K562 (cell line): Measurements from ENCODE around the gene MTSS2. TPM values are rescaled to one million over a fixed set of nuclear protein-coding genes. Genes with fewer than 3 reads are reported as not detected.

Source experiments
- ATAC-seq: fragments of 200-7000 bp; cut with Tn5 transposase; 3 replicates; pipeline ENCODE4 v1.9.1; 2020; ENCODE audit warnings: moderate library complexity
- BruUV-seq: library from RNA; stranded (reverse); fragments of 400-500 nt; replicated peaks from 2 replicates; lab custom pipeline; 2021; lab: Mats Ljungman, UMichigan
- CTCF ChIA-PET: fragments of 300-600 bp; formaldehyde crosslinking; extraction: SDS; loops from one replicate; lab custom pipeline; 2021; ENCODE audit warnings: low intra/inter-chr PET ratio; lab: Yijun Ruan, JAX
- POLR2A ChIA-PET: fragments of 300-600, 350-650 bp; sonication (Branson Sonifier 250); formaldehyde crosslinking; extraction: SDS; loops from one replicate; lab custom pipeline; 2021; ENCODE audit warnings: antibody characterized with exemption, inconsistent platforms; lab: Yijun Ruan, JAX
- DNase-seq, 4 experiments: peaks; one replicate each; pipeline versions ENCODE4 v3.0.0 to v3.0.0-alpha.2; 2011 to 2018; ENCODE audit warnings: low spot score in 3 of 4, mixed read lengths in 3 of 4; ENCODE audit errors: extremely low read depth in 1 of 4
- FAIRE-seq: peaks from 2 replicates; lab custom pipeline; 2011; peaks lifted over from hg19 to GRCh38; lab: Jason Lieb, UNC
- H2AFZ ChIP-seq: 2 replicates; pipeline ENCODE4 v1.6.0; 2011; ENCODE audit warnings: low read depth, low read length, control low read depth, inconsistent platforms
- H3K27ac ChIP-seq: fragments of 200-600 bp; 3 replicates; pipeline ENCODE4 v1.8.0; 2011; ENCODE audit warnings: low read depth, mild to moderate bottlenecking, control low read depth, inconsistent platforms, low read length, moderate library complexity, mixed read lengths; ENCODE audit errors: extremely low read depth
- H3K27me3 ChIP-seq, 2 experiments: fragments of 300-600 bp in 1 of 2; 2 replicates in 1 of 2; 3 replicates in 1 of 2; pipeline versions ENCODE4 v1.6.0 to v1.8.0; 2011; ENCODE audit warnings: inconsistent platforms in 2 of 2, low read length in 2 of 2, mild to moderate bottlenecking in 1 of 2, mixed read lengths in 1 of 2, moderate library complexity in 1 of 2; ENCODE audit not compliant: control insufficient read depth in 2 of 2, insufficient read depth in 2 of 2
- H3K36me3 ChIP-seq: fragments of 300-600 bp; 3 replicates; pipeline ENCODE4 v1.8.0; 2011; ENCODE audit warnings: mild to moderate bottlenecking, low read length, inconsistent platforms; ENCODE audit not compliant: control insufficient read depth, insufficient read depth
- H3K4me1 ChIP-seq, 2 experiments: fragments of 200-600 bp in 1 of 2; replicated peaks in 1 of 2; 2 replicates in 1 of 2; 3 replicates in 1 of 2; pipeline versions ENCODE4 v1.5.1 to v1.8.0; 2011; ENCODE audit warnings: inconsistent platforms in 2 of 2, low read length in 2 of 2, mild to moderate bottlenecking in 1 of 2, mixed read lengths in 1 of 2, moderate library complexity in 1 of 2; ENCODE audit not compliant: control insufficient read depth in 2 of 2, insufficient read depth in 2 of 2
- H3K4me2 ChIP-seq: 2 replicates; pipeline ENCODE4 v1.6.1; 2011; ENCODE audit warnings: low read length, control low read depth, inconsistent platforms, mixed read lengths; ENCODE audit not compliant: insufficient read depth
- H3K4me3 ChIP-seq: fragments of 200-600 bp; sonication (generic), shearing (Covaris generic); 2 replicates; pipeline ENCODE4 v1.5.1; 2016; ENCODE audit warnings: control low read depth, inconsistent platforms
- H3K79me2 ChIP-seq: fragments of 200-600 bp; 3 replicates; pipeline ENCODE4 v1.8.0; 2011; ENCODE audit warnings: low read length, inconsistent platforms; ENCODE audit not compliant: control insufficient read depth, insufficient read depth
- H3K9ac ChIP-seq, 2 experiments: 2 replicates each; pipeline versions ENCODE4 v1.6.0 to v1.6.1; 2011; ENCODE audit warnings: low read depth in 2 of 2, low read length in 2 of 2, control low read depth in 1 of 2, inconsistent platforms in 1 of 2, mild to moderate bottlenecking in 1 of 2, mixed read lengths in 1 of 2; ENCODE audit not compliant: insufficient read depth in 1 of 2
- H3K9me1 ChIP-seq: one replicate; pipeline ENCODE4 v1.6.0; 2011; ENCODE audit warnings: inconsistent platforms, mild to moderate bottlenecking, low read length, moderate library complexity; ENCODE audit not compliant: control insufficient read depth, insufficient read depth
- H3K9me3 ChIP-seq: replicated peaks from 2 replicates; pipeline ENCODE4 v1.5.1; 2011; ENCODE audit warnings: low read depth, low read length, inconsistent platforms; ENCODE audit not compliant: control insufficient read depth, insufficient read depth
- H4K20me1 ChIP-seq: replicated peaks from 2 replicates; pipeline ENCODE4 v1.6.1; 2011; ENCODE audit warnings: low read length, inconsistent platforms, mixed read lengths; ENCODE audit not compliant: control insufficient read depth, insufficient read depth
- CHCHD3 ChIP-seq: fragments of 250-450 bp; sonication (Bioruptor Pico); IDR thresholded peaks from 2 replicates; pipeline ENCODE4 v2.1.2; 2022; ENCODE audit warnings: mild to moderate bottlenecking
- FIP1L1 ChIP-seq: fragments of 200-400 bp; formaldehyde crosslinking; IDR thresholded peaks from 2 replicates; pipeline ENCODE4 v1.6.1; 2018; ENCODE audit warnings: mild to moderate bottlenecking, low read depth, low read length; ENCODE audit not compliant: poor library complexity, severe bottlenecking
- KDM5B ChIP-seq: fragments of 200-600 bp; sonication (generic); IDR thresholded peaks from 2 replicates; pipeline ENCODE4 v1.6.1; 2012; ENCODE audit warnings: low read depth, mild to moderate bottlenecking, moderate library complexity, low read length, control low read depth, inconsistent platforms; ENCODE audit not compliant: insufficient replicate concordance
- KLF10 ChIP-seq: fragments of 250-450 bp; sonication (Bioruptor Pico); IDR thresholded peaks from 2 replicates; pipeline ENCODE4 v1.6.1; 2021; ENCODE audit warnings: matching md5 sums
- KLF16 ChIP-seq: IDR thresholded peaks from 2 replicates; pipeline ENCODE4 v1.6.1; 2016; ENCODE audit warnings: antibody characterized with exemption
- LARP7 ChIP-seq: fragments of 450-650 bp; IDR thresholded peaks from 2 replicates; pipeline ENCODE4 v1.6.1; 2016
- NR3C1 ChIP-seq: sonication (generic); formaldehyde crosslinking; IDR thresholded peaks from 2 replicates; pipeline ENCODE4 v1.8.1; 2022; ENCODE audit warnings: missing genetic modification reagents
- PCBP1 ChIP-seq: fragments of 200-400 bp; formaldehyde crosslinking; IDR thresholded peaks from 2 replicates; pipeline ENCODE4 v1.6.1; 2018; ENCODE audit warnings: mild to moderate bottlenecking, low read depth, low read length; ENCODE audit not compliant: poor library complexity, severe bottlenecking
- PHF21A ChIP-seq: fragments of 450-650 bp; IDR thresholded peaks from 2 replicates; pipeline ENCODE4 v1.6.1; 2017; ENCODE audit warnings: low read depth, borderline replicate concordance
- SIRT6 ChIP-seq: IDR thresholded peaks from one replicate; pipeline ENCODE4 v1.6.1; 2012; ENCODE audit warnings: low read depth, mild to moderate bottlenecking, control low read depth, inconsistent platforms, low read length, moderate library complexity
- SMARCE1 ChIP-seq: fragments of 450-650 bp; IDR thresholded peaks from 2 replicates; pipeline ENCODE4 v1.7.1; 2016; ENCODE audit warnings: mild to moderate bottlenecking
- ZNF224 ChIP-seq: sonication (generic); formaldehyde crosslinking; IDR thresholded peaks from 2 replicates; pipeline ENCODE4 v1.8.0; 2022; ENCODE audit warnings: mild to moderate bottlenecking, missing genetic modification reagents
- ZNF311 ChIP-seq: fragments of 250-450 bp; sonication (Bioruptor Pico); IDR thresholded peaks from 2 replicates; pipeline ENCODE4 v1.4.0; 2020; ENCODE audit warnings: mild to moderate bottlenecking, moderate library complexity
- WGBS: fragments of 100-300 bp; shearing (Covaris generic); methylation state at CpG from one replicate; pipeline ENCODE4 v1.1.6; 2016; ENCODE audit warnings: low coverage, mixed read lengths; ENCODE audit not compliant: insufficient coverage; ENCODE audit errors: missing lambda C conversion rate; 5-methylcytosine and 5-hydroxymethylcytosine counted together
- in situ Hi-C: fragments of 300-500 bp; cut with MboI; formaldehyde crosslinking; loops from 4 replicates; pipeline ENCODE4 v1.15.0; 2018; ENCODE audit warnings: inconsistent platforms, mixed read lengths
- intact Hi-C: fragments of 100-400 bp; cut with micrococcal nuclease; formaldehyde crosslinking; loops from 2 replicates; pipeline ENCODE4 v1.14.2; 2022
- polyA plus RNA-seq, 8 experiments: library from polyadenylated mRNA; depleted of rRNA in 4 of 8; stranded (reverse) in 5 of 8; unstranded in 3 of 8; fragments of >200 nt; fragmentation: Nextera tagmentation in 2 of 8; fragmentation: Illumina TruSeq in 1 of 8; extraction: Ambion mirVana in 2 of 8; extraction: Trizol in 1 of 8; gene quantifications; 2 replicates each; pipeline versions ENCODE4 v1.2.1 to v1.2.3, GENCODE V29; 2011 to 2014; ENCODE audit warnings: inconsistent platforms in 1 of 8, missing spikeins in 1 of 8
- total RNA-seq, 7 experiments: library from RNA; depleted of rRNA in 6 of 7; stranded (reverse); fragments of >200 nt in 6 of 7; fragmentation: Illumina TruSeq in 2 of 7; extraction: Trizol in 2 of 7; gene quantifications; 2 replicates each; pipeline versions ENCODE4 v1.2.1 to v1.2.3, GENCODE V29; 2011 to 2021; ENCODE audit warnings: low replicate concordance in 1 of 7
- TF ChIP-seq, protein P1 (sequence below): fragments of 450-650 bp; formaldehyde crosslinking; IDR thresholded peaks from 2 replicates; pipeline ENCODE4 v1.4.0; 2022; ENCODE audit warnings: missing genetic modification characterization
- TF ChIP-seq, protein P2 (sequence below): fragments of 450-650 bp; IDR thresholded peaks from 2 replicates; pipeline ENCODE4 v1.6.1; 2017; ENCODE audit warnings: mild to moderate bottlenecking, moderate library complexity

The MTSS2 gene
- total and polyA plus RNA-seq, 9 of the 15 experiments (the other 6 are each of a cell fraction or from before 2014, with no cell fraction given), result 0.11 to 60.3 (median 16.9) TPM

DNA sequence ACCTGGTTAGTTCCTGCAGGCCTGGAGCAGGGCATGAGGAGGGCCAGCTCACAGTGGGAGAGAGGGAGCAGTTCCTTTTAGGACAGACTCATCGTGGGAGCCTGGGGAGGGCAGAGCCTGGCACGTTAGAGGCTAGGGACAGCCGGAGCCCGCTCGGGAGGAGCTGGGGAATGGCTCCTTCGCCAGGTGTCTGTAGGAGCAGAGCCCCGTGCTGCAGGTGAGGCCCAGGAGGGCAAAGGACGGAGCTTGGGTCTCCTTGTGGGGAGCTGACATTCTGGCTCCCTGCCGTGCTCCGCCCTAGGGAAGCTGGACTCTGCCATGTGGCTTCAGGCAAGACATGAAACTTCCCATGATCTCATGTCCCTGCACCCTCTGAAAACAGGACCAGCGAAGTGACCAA, 18.7 kb upstream of the MTSS2 start:
- Histone ChIP-seq H3K9me1 (peaks cover 4% of the 10 kb centered on the region), H3K9me3 (no peaks in the 10 kb centered on the region), H4K20me1 (no peaks in the 10 kb centered on the region), H3K27ac (no peak overlapping the region), H3K36me3 (0 out of 3 replicates have a peak, but pooled peaks cover 2% of the 10 kb centered on the region), H2AFZ (no peak overlapping the region), H3K4me1 (peaks cover 3 to 54% of the 10 kb centered on the region in 2 experiments; a peak in 3 of 5 replicates), H3K27me3 (no peaks in the 10 kb centered on the region), H3K79me2 (no peaks in the 10 kb centered on the region), H3K4me2 (no peak overlapping the region), H3K4me3 (no peak overlapping the region), H3K9ac (peak overlapping the region in 1 of 2 experiments; percentile 79; a peak in 2 of 4 replicates)
- ChIA-PET CTCF (no interaction called here), POLR2A (interaction anchor here (1.2 kb wide), 1 partner anchor 9 kb away, joined by 3 read pairs; no protein-coding TSS in a partner anchor)
- TF ChIP-seq ZNF224 (no peak), NR3C1 (CRISPR knock-in tag) (no peak)
- in situ Hi-C loops (no loop called here), intact Hi-C loops (no loop called here)
- 87% methylated on average over 11 of the region's 11 CpGs for WGBS
- FAIRE-seq (no peak), DNase-seq (no peak), ATAC-seq (no peak)
- BruUV-seq, result no TSS peak

DNA sequence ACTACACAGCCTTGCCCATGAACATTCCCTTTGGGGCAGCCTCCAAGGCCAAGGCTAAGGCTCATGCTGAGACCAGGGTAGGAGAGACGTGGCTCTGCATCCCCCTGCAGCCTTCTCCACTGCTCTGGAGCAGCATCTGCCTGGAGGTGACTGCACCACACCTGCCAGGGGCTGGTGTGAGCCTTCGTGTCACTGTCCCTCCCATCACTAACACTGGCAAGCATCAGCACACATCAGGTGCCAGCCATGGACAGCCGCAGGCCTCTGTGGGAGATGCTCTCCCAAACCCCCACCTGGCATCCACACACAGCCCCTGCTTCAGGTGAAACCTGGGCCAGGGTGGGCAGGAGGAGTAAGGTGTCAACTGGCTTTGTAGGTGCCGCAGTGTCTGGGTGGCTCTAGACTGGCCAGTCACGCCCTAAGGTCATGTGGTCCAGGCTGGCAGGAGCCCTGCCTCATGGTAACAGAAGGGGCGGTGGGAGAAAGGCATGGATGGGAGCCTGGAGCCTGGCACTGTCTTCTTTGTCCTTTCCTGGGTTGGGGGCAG, 18.1 kb upstream of the MTSS2 start:
- DNase-seq, result no peak
- Histone ChIP-seq H3K4me1 (peaks cover 3 to 54% of the 10 kb centered on the region in 2 experiments; a peak in 3 of 5 replicates), H3K9me3 (no peaks in the 10 kb centered on the region), H3K79me2 (no peaks in the 10 kb centered on the region), H3K36me3 (0 out of 3 replicates have a peak, but pooled peaks cover 5% of the 10 kb centered on the region), H4K20me1 (no peaks in the 10 kb centered on the region), H3K4me2 (no peak overlapping the region), H3K4me3 (no peak overlapping the region), H3K9ac (peak overlapping the region in 1 of 2 experiments; percentile 79; a peak in 2 of 4 replicates), H3K9me1 (peaks cover 4% of the 10 kb centered on the region), H3K27ac (no peak overlapping the region), H2AFZ (no peak overlapping the region), H3K27me3 (no peaks in the 10 kb centered on the region)
- in situ Hi-C loops (no loop called here), intact Hi-C loops (no loop called here)
- POLR2A ChIA-PET, result interaction anchor here (0.6 to 1.2 kb wide), 2 partner anchors 8 to 17 kb away, joined by 3 read pairs; no protein-coding TSS in a partner anchor
- BruUV-seq, result no TSS peak
- no peak for ATAC-seq
- CTCF ChIA-PET, result no interaction called here
- WGBS, result 84% methylated on average over 6 of the region's 6 CpGs
- FAIRE-seq, result no peak
- no peak for TF ChIP-seq FIP1L1
- TF ChIP-seq KDM5B, result no peak
- TF ChIP-seq KLF10 (CRISPR knock-in tag), result no peak
- TF ChIP-seq CHCHD3 (CRISPR knock-in tag), result no peak
- no peak for TF ChIP-seq SIRT6
- TF ChIP-seq ZNF311 (CRISPR knock-in tag), result no peak
- no peak for TF ChIP-seq SMARCE1
- no peak for TF ChIP-seq PHF21A
- TF ChIP-seq PCBP1, result no peak
- TF ChIP-seq, protein P1, sequence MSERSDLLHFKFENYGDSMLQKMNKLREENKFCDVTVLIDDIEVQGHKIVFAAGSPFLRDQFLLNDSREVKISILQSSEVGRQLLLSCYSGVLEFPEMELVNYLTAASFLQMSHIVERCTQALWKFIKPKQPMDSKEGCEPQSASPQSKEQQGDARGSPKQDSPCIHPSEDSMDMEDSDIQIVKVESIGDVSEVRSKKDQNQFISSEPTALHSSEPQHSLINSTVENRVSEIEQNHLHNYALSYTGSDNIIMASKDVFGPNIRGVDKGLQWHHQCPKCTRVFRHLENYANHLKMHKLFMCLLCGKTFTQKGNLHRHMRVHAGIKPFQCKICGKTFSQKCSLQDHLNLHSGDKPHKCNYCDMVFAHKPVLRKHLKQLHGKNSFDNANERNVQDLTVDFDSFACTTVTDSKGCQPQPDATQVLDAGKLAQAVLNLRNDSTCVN (CRISPR knock-in tag), result no peak
- TF ChIP-seq LARP7, result no peak
- TF ChIP-seq, protein P2, sequence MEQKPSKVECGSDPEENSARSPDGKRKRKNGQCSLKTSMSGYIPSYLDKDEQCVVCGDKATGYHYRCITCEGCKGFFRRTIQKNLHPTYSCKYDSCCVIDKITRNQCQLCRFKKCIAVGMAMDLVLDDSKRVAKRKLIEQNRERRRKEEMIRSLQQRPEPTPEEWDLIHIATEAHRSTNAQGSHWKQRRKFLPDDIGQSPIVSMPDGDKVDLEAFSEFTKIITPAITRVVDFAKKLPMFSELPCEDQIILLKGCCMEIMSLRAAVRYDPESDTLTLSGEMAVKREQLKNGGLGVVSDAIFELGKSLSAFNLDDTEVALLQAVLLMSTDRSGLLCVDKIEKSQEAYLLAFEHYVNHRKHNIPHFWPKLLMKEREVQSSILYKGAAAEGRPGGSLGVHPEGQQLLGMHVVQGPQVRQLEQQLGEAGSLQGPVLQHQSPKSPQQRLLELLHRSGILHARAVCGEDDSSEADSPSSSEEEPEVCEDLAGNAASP, result no peak
- no peak for TF ChIP-seq KLF16
